ENCODE results near the gene MAP3K8. TPM values are rescaled to one million over a fixed set of nuclear protein-coding genes. Genes with fewer than 3 reads are reported as not detected.

The MAP3K8 gene
- total RNA-seq, 1 experiment from 2014 or later: 4.8 TPM

- no peaks in the 10 kb centered on the region for H3K36me3 ChIP-seq (ENCODE audit: control insufficient read depth, insufficient read depth, low read length)
- H3K27me3 ChIP-seq (ENCODE audit: control insufficient read depth, insufficient read depth, low read length): 0 out of 2 replicates have a peak, but pooled peaks cover 3% of the 10 kb centered on the region
- in situ Hi-C loops (cut with HindIII; ENCODE audit: low pct_unique_long_range_greater_than_20kb, low sequenced_read_pairs) (no loop called here), intact Hi-C loops (cut with micrococcal nuclease; ENCODE audit: unreplicated experiment) (no loop called here)
- no peaks in the 10 kb centered on the region for H3K9me3 ChIP-seq (ENCODE audit: control insufficient read depth, insufficient read depth, low read depth, low read length)
- CTCF ChIA-PET: no interaction called here
- H3K4me3 ChIP-seq (ENCODE audit: low read depth in 2 of 2, low read length in 2 of 2): no peak overlapping the region
- DNase-seq (ENCODE audit: low read depth, low spot score) (no peak), ATAC-seq (no peak)
- BruUV-seq (replicated peaks): no TSS peak
- POLR2A ChIA-PET: no interaction called here
- TF ChIP-seq REST (IDR thresholded peaks at IDR 0.05; ENCODE audit: insufficient read depth in 1 of 2, low read depth in 2 of 2, low read length in 1 of 2) (no peak), CTCF (IDR thresholded peaks at IDR 0.05) (no peak), POLR2AphosphoS5 (IDR thresholded peaks at IDR 0.05; ENCODE audit: low read depth, low read length) (no peak), SIN3A (IDR thresholded peaks at IDR 0.05; ENCODE audit: borderline replicate concordance, insufficient read depth, low read depth, low read length) (no peak)
- no peak overlapping the region for H3K27ac ChIP-seq (ENCODE audit: low read length)
- no peaks in the 10 kb centered on the region for H3K4me1 ChIP-seq (ENCODE audit: control insufficient read depth, insufficient read depth, low read length)
Observed at GRCh38 chr10:30396698-30397097, 37.3 kb upstream of the MAP3K8 start.

GRCh38 chr10:30398193-30398592 lies 35.8 kb upstream of the MAP3K8 start:
- no peak for ATAC-seq
- H3K9me3 ChIP-seq (ENCODE audit: control insufficient read depth, insufficient read depth, low read depth, low read length): no peaks in the 10 kb centered on the region
- CTCF ChIA-PET: no interaction called here
- in situ Hi-C loops (cut with HindIII; ENCODE audit: low pct_unique_long_range_greater_than_20kb, low sequenced_read_pairs) (no loop called here), intact Hi-C loops (cut with micrococcal nuclease; ENCODE audit: unreplicated experiment) (no loop called here)
- no peak overlapping the region for H3K4me3 ChIP-seq (ENCODE audit: low read depth in 2 of 2, low read length in 2 of 2)
- no peak for TF ChIP-seq REST (IDR thresholded peaks at IDR 0.05; ENCODE audit: insufficient read depth in 1 of 2, low read depth in 2 of 2, low read length in 1 of 2)
- no peak for TF ChIP-seq CTCF (IDR thresholded peaks at IDR 0.05)
- TF ChIP-seq TCF7L2 (IDR thresholded peaks at IDR 0.05; ENCODE audit: low read depth, low read length): no peak
- TF ChIP-seq POLR2AphosphoS5 (IDR thresholded peaks at IDR 0.05; ENCODE audit: low read depth, low read length): no peak
- no peak for TF ChIP-seq SIN3A (IDR thresholded peaks at IDR 0.05; ENCODE audit: borderline replicate concordance, insufficient read depth, low read depth, low read length)
- H3K4me1 ChIP-seq (ENCODE audit: control insufficient read depth, insufficient read depth, low read length): no peaks in the 10 kb centered on the region
- no peak overlapping the region for H3K27ac ChIP-seq (ENCODE audit: low read length)
- no peak for DNase-seq (ENCODE audit: low read depth, low spot score)
- POLR2A ChIA-PET: no interaction called here
- no peaks in the 10 kb centered on the region for H3K36me3 ChIP-seq (ENCODE audit: control insufficient read depth, insufficient read depth, low read length)
- no TSS peak for BruUV-seq (replicated peaks)
- H3K27me3 ChIP-seq (ENCODE audit: control insufficient read depth, insufficient read depth, low read length): 0 out of 2 replicates have a peak, but pooled peaks cover 3% of the 10 kb centered on the region

Data from Panc1 (cell line).